Right atrium auricular region (tissue), 2 donors: Measurements from ENCODE around the gene H2AZ2. TPM values are rescaled to one million over a fixed set of nuclear protein-coding genes. Genes with fewer than 3 reads are reported as not detected.

Experiments used
- DNase-seq: peaks from one replicate; pipeline ENCODE4 v3.0.0-alpha.2; 2019; ENCODE audit warnings: low spot score
- H3K27ac ChIP-seq, 2 donors: fragments of 200-600 bp; sonication (generic); 1 replicate in 1 of 2; 2 replicates in 1 of 2; pipeline ENCODE4 v1.5.1; 2016 to 2019
- H3K27me3 ChIP-seq, 2 donors: fragments of 200-600 bp; sonication (generic); one replicate each; pipeline versions ENCODE4 v1.5.1 to v1.6.0; 2017 to 2019
- H3K36me3 ChIP-seq: fragments of 200-600 bp; sonication (generic); one replicate; pipeline ENCODE4 v1.5.1; 2016
- H3K4me1 ChIP-seq, 2 donors: fragments of 200-600 bp; sonication (generic); one replicate each; pipeline versions ENCODE4 v1.5.1 to v1.6.0; 2017 to 2019
- H3K4me3 ChIP-seq, 2 donors: fragments of 200-600 bp; sonication (generic); 1 replicate in 1 of 2; 2 replicates in 1 of 2; pipeline ENCODE4 v1.5.1; 2017 to 2019; ENCODE audit warnings: mild to moderate bottlenecking in 1 of 2, moderate library complexity in 1 of 2
- H3K9me3 ChIP-seq, 2 donors: fragments of 200-600 bp; sonication (generic); one replicate each; pipeline ENCODE4 v1.5.1; 2019
- total RNA-seq, 2 donors: library from RNA; depleted of rRNA; stranded (reverse); fragments of >200 nt; gene quantifications; one replicate each; pipeline ENCODE4 v1.1.0, GENCODE V29; 2016
- TF ChIP-seq, protein P1 (sequence below), 2 donors: fragments of 200-600 bp; sonication (generic); IDR thresholded peaks; one replicate each; pipeline ENCODE4 v1.5.1; 2019; ENCODE audit warnings: antibody characterized with exemption in 2 of 2

H2AZ2 gene
- total RNA-seq, 2 donors from 2014 or later = 171 to 175 TPM

DNA sequence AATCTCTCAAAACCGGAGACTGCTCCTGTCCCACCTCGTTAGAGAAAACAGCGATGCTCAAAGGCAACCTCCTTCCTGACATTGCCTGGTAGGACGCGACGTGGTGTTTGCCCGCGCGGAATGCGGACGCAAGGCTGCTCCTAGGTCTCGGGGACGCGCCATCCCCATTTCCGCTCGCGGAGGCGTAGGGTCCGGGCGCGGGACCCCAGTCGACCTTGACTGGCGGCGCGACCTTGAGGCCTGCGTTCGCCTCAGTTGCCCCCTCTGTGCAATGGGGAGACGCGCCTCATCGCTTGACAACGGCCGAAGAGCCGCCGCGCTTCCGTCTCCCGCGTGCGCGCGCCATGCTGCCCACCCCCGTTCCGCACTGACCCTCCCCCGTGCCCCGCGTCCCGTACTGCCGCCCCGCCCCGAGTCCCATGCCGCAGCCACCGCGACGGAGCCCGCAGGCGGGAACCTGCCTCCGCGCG, 51.8 kb downstream of the H2AZ2 start:
- Histone ChIP-seq H3K27me3 (no peaks in the 10 kb centered on the region), H3K9me3 (no peaks in the 10 kb centered on the region), H3K4me1 (peaks cover 0 to 23% of the 10 kb centered on the region in 2 donors), H3K36me3 (peaks cover 18% of the 10 kb centered on the region), H3K4me3 (peak overlapping the region; percentile 83 to 92), H3K27ac (peak overlapping the region; percentile 100)
- TF ChIP-seq, protein P1, sequence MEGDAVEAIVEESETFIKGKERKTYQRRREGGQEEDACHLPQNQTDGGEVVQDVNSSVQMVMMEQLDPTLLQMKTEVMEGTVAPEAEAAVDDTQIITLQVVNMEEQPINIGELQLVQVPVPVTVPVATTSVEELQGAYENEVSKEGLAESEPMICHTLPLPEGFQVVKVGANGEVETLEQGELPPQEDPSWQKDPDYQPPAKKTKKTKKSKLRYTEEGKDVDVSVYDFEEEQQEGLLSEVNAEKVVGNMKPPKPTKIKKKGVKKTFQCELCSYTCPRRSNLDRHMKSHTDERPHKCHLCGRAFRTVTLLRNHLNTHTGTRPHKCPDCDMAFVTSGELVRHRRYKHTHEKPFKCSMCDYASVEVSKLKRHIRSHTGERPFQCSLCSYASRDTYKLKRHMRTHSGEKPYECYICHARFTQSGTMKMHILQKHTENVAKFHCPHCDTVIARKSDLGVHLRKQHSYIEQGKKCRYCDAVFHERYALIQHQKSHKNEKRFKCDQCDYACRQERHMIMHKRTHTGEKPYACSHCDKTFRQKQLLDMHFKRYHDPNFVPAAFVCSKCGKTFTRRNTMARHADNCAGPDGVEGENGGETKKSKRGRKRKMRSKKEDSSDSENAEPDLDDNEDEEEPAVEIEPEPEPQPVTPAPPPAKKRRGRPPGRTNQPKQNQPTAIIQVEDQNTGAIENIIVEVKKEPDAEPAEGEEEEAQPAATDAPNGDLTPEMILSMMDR (IDR thresholded peaks at IDR 0.05) = no peak
- DNase-seq = no peak

DNA sequence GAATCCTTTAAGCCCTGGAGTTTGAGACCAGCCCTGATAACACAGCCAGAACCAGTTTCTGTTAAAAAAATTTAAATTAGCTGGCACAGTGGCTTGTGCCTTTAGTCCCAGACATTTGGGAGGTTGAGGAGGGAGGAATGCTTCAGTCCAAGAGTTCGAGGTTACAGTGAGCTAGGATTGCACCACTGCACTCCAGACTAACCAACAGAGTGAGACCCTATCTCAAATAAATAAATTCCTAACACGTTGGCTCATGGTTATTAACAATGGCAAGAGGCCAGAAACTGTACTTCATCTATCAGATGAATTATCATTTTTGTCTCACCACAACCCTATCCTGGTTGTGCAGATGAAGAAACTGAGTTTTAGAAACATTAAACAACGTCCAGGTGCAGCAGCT, 53.6 kb downstream of the H2AZ2 start:
- H3K4me1 ChIP-seq = peaks cover 0 to 23% of the 10 kb centered on the region in 2 donors
- H3K9me3 ChIP-seq = no peaks in the 10 kb centered on the region
- H3K27ac ChIP-seq = no peak overlapping the region
- H3K4me3 ChIP-seq = no peak overlapping the region
- peaks cover under 1% of the 10 kb centered on the region for H3K36me3 ChIP-seq
- TF ChIP-seq, protein P1 (IDR thresholded peaks at IDR 0.05) = no peak
- DNase-seq = no peak
- H3K27me3 ChIP-seq = no peaks in the 10 kb centered on the region

DNA sequence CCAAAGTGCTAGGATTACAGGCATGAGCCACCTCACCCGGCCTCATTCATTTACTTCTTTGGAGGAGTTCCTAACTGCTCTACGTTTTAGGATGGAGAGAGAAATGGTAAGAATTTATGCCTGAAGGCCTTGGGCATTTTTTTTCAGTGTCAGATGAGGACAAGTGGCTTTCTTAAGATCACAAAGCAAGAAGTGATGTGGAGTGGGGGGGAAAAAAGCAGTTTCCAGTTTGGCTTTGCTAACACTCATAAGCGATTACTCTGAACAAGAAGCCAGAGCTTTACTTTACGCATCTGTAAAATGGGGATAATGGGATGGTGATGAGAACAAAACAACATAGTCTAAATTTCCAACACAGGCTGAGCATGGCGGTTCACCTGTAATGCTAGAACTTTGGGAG, 54.0 kb downstream of the H2AZ2 start:
- Histone ChIP-seq H3K27ac (no peak overlapping the region), H3K36me3 (no peaks in the 10 kb centered on the region), H3K9me3 (no peaks in the 10 kb centered on the region), H3K27me3 (no peaks in the 10 kb centered on the region), H3K4me3 (no peak overlapping the region), H3K4me1 (peaks cover 0 to 21% of the 10 kb centered on the region in 2 donors)
- TF ChIP-seq, protein P1 (IDR thresholded peaks at IDR 0.05) = no peak
- DNase-seq = no peak

DNA sequence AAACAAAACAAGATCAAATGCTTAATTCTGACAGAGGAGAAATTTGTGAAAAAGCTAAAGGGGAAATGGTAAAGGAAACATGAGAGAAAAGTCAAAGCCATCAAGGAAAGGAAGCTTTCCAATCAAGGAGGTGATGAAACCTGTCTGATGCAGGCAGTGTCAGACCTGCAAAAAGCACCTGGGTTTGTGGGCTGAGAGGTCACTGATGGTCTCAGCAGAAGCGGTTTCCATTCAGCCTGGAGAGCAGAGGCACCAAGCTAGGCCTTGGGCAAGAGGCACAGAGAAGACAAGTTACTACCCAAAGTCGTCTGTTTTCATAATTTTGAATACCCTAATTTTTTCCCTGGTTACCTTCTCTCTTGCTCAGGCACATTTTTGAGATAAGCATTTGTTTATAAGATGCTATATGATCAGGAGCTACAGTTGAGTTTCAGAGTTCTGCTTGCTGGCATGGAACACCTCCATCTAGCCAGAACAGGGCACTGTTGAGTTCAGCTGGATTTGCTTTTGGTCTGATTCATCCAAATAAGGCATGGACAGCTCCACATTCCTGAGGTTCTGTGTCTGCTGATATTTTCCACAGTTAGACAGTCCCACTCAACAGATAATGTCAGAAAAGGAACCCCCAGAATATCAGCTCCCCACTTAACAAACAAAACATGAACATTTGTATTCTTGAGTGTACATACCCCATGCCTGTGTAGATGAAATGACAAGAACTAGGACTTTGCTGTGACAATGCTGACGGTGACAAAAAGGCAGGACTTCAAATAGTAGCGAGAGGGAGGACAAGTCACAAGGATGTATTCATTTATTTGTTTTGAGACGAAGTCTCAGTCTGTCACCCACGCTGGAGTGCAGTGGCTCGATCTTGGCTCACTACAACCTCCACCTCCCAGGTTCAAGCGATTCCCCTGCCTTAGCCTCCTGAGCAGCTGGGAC, 56.3 kb downstream of the H2AZ2 start:
- H3K4me1 ChIP-seq = peaks cover 0 to 7% of the 10 kb centered on the region in 2 donors
- TF ChIP-seq, protein P1 (IDR thresholded peaks at IDR 0.05) = no peak
- H3K36me3 ChIP-seq = no peaks in the 10 kb centered on the region
- no peak for DNase-seq
- no peak overlapping the region for H3K4me3 ChIP-seq
- no peaks in the 10 kb centered on the region for H3K9me3 ChIP-seq
- no peak overlapping the region for H3K27ac ChIP-seq
- no peaks in the 10 kb centered on the region for H3K27me3 ChIP-seq

DNA sequence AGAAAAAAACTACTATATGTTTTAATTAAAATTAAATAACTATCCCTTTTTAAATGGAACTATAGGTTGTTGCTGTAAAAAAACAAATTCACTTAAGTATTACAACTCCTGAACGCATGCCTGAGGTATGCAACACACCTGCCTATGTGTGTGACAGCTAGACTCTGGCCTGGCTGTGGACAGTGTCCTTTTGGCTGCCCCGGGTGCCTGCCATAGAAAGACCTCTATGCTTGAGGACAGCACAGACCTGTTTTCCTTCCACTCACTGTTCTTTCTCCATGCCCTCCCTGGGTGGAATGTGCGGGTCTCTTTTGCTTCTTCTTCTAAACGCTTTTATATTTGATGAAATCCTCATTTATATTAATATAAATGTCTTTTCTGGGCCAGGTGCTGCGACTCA, 57.9 kb downstream of the H2AZ2 start:
- no peak for DNase-seq
- Histone ChIP-seq H3K27ac (no peak overlapping the region), H3K9me3 (no peaks in the 10 kb centered on the region), H3K36me3 (no peaks in the 10 kb centered on the region), H3K4me3 (no peak overlapping the region), H3K4me1 (no peaks in the 10 kb centered on the region), H3K27me3 (no peaks in the 10 kb centered on the region)
- TF ChIP-seq, protein P1 (IDR thresholded peaks at IDR 0.05) = no peak
